Measurements from ENCODE around the gene SGIP1.

- TF ChIP-seq, protein P1, sequence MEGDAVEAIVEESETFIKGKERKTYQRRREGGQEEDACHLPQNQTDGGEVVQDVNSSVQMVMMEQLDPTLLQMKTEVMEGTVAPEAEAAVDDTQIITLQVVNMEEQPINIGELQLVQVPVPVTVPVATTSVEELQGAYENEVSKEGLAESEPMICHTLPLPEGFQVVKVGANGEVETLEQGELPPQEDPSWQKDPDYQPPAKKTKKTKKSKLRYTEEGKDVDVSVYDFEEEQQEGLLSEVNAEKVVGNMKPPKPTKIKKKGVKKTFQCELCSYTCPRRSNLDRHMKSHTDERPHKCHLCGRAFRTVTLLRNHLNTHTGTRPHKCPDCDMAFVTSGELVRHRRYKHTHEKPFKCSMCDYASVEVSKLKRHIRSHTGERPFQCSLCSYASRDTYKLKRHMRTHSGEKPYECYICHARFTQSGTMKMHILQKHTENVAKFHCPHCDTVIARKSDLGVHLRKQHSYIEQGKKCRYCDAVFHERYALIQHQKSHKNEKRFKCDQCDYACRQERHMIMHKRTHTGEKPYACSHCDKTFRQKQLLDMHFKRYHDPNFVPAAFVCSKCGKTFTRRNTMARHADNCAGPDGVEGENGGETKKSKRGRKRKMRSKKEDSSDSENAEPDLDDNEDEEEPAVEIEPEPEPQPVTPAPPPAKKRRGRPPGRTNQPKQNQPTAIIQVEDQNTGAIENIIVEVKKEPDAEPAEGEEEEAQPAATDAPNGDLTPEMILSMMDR (IDR thresholded peaks at IDR 0.05; ENCODE audit: poor library complexity): no peak
- no peak for TF ChIP-seq EZH2 (IDR thresholded peaks at IDR 0.05; ENCODE audit: borderline replicate concordance)
Observed at GRCh38 chr1:66704177-66704875, 170.4 kb downstream of the SGIP1 start.

Data from hepatocyte (in vitro differentiated cells).